NCI-H1436 (cell line): Measurements from ENCODE around the gene GRB10.

ENCODE experiments used
- DNase-seq: peaks from one replicate; lab custom pipeline; 2025; lab: John Stamatoyannopoulos, UW

Gene GRB10

DNA sequence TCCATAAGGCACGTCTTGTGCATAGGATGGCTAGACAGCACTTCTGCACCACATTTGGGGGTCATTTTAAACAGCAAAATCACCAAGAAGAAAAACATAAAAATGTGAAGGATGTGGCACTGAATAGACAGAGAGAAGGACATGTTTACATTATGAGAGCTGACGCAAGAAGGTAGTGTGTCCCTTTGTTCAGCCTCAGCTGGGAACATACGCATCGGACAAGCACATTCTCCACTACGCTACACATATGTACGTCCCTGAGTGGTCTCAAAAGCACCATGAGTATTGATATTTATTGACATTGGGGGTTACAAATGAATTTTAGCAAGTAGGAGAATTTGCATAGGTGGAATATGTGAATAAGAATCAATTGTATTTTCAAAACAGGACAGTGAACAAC lies 237.7 kb downstream of the GRB10 start:
- no peak for DNase-seq

DNA sequence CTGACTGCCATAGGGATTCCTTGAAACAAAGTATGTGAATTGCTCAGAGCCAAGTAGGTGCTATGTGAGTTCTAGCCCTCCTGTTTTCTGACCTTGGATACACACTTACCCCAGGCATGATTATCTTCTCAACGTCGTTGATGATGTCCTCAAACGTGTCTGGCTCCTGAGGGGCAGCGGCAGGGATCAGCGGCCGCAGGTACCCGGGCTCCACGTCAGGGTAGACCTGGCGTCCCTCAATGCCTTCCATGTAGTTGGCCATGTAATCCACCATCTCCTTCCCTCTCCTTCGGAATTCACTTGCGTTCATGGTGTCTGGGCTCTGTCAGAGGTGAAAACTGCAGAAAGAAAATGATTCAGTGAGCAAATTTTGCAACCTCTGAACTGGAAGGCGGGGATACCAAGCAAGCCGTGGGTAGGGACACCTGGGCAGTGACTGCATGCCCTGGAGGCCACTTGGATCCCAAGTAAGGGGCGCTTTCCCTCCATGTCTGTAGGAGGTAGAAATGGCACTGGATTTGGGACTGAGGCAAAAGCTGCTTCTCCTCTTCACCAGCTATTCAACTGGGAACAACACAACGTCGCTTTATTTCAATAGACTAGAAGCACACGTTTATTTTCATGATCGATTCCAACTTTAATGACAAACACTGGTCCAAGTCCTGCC lies 238.8 kb downstream of the GRB10 start:
- no peak for DNase-seq

DNA sequence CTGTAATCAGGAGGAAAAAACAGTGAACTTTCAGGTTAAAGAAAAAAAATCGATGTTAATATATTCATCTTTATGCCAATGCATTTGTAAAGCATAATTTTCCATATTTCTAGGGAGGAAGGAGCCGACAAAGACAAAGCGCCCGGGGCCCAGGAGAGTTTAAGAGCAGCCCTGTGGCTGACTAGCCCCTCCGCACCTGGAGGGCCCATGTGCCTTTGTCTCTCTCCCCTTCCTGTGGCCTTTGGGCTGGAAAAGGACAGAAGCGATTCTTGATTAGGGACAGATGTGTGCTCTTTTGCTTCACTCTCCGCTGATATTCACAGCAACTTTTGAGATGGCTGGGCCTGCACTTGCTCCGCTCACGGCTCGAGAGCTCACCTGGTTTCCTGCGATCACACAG lies 240.6 kb downstream of the GRB10 start:
- DNase-seq: no peak

DNA sequence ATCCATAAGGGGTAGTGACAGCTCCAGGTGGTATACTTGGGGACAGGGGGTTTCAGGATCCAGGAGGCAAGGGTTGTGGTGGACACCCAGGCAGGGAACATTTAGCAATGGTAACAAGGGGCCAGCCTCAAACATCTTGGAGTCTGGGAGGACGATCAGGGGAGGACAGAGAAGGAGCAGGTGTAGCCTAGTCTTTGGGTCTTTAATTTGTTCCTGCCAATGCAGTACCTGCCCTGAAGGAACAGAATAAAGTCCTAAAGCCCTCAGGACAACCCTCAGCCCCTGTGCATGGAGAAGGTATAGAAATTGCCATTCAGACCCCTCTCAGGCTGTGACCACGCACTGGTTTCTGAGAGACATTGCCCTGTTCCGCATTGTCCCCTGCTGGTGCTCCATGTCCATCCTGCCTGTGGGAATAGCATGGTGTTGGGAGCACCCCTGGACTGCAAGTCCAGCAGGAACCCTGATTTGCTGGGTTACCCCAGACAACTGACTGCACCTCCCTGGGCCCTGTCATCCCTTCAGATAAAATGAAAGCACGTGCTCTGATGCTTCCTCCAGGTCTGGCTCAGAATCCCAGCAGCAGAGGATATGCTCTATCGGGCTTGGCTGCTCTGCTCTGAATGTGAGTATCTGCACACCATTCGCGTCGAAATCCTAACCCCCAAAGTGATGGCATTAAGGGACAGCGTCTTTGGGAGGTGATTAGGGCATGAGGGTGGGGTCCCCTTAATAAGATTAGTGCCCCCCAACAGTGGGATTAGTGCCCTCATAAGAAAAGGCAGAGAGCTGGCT lies 241.7 kb downstream of the GRB10 start:
- no peak for DNase-seq
